Stimulated activated CD4-positive, alpha-beta T cell treated with anti-CD3 and anti-CD28 coated beads, Interleukin-1b, Interleukin-23, amount 100 ng/mL, for 48 hours (primary cell): Measurements from ENCODE around the gene MRPL49.

Source experiments
- DNase-seq: peaks from one replicate; pipeline ENCODE4 v3.0.0-alpha.2; 2020

Gene MRPL49

GRCh38 chr11:65103476-65103875 lies 18.6 kb upstream of the MRPL49 start:
- DNase-seq: no peak

GRCh38 chr11:65104628-65105027 lies 17.5 kb upstream of the MRPL49 start:
- no peak for DNase-seq

GRCh38 chr11:65107078-65107477 lies 15.0 kb upstream of the MRPL49 start:
- DNase-seq: no peak

GRCh38 chr11:65107751-65108468 lies 14.2 kb upstream of the MRPL49 start:
- DNase-seq: no peak

GRCh38 chr11:65108469-65109123 lies 13.5 kb upstream of the MRPL49 start:
- DNase-seq: no peak

GRCh38 chr11:65109231-65110198 lies 12.6 kb upstream of the MRPL49 start:
- DNase-seq: no peak

GRCh38 chr11:65110354-65110861 lies 11.7 kb upstream of the MRPL49 start:
- DNase-seq: peak; percentile 94

GRCh38 chr11:65111159-65111743 lies 10.9 kb upstream of the MRPL49 start:
- no peak for DNase-seq

- peak; percentile 92 for DNase-seq
These were observed 10.2 kb upstream of the MRPL49 start, which contains the start of gene TM7SF2 for GRCh38 chr11:65111744-65112545. TSS of gene TM7SF2 (plus strand) at chr11:65111872. CDS start at chr11:65112016, 144 bp downstream.

- DNase-seq: peak; percentile 72
These were observed 9.4 kb upstream of the MRPL49 start for GRCh38 chr11:65112546-65113360.

GRCh38 chr11:65113361-65113756 lies 8.8 kb upstream of the MRPL49 start:
- DNase-seq: no peak

GRCh38 chr11:65113839-65114238 lies 8.3 kb upstream of the MRPL49 start:
- DNase-seq: no peak

- no peak for DNase-seq
These were observed 7.5 kb upstream of the MRPL49 start for GRCh38 chr11:65114538-65115171.

- no peak for DNase-seq
These were observed 6.6 kb upstream of the MRPL49 start for GRCh38 chr11:65115361-65116082.

GRCh38 chr11:65116370-65117205 lies 5.5 kb upstream of the MRPL49 start:
- peak; percentile 82 for DNase-seq

GRCh38 chr11:65117206-65118096 lies 4.7 kb upstream of the MRPL49 start, which contains the start of gene ZNHIT2:
TSS of gene ZNHIT2 (minus strand) at chr11:65117701. CDS start at chr11:65117653, 48 bp downstream.
- peak; percentile 100 for DNase-seq

- no peak for DNase-seq
These were observed 3.9 kb upstream of the MRPL49 start for GRCh38 chr11:65118097-65118837.
